ENCODE data around the gene PDIA6. TPM values are rescaled to one million over a fixed set of nuclear protein-coding genes. Genes with fewer than 3 reads are reported as not detected.

PDIA6 gene
- total RNA-seq, 1 donor from 2014 or later: 346 TPM

DNA sequence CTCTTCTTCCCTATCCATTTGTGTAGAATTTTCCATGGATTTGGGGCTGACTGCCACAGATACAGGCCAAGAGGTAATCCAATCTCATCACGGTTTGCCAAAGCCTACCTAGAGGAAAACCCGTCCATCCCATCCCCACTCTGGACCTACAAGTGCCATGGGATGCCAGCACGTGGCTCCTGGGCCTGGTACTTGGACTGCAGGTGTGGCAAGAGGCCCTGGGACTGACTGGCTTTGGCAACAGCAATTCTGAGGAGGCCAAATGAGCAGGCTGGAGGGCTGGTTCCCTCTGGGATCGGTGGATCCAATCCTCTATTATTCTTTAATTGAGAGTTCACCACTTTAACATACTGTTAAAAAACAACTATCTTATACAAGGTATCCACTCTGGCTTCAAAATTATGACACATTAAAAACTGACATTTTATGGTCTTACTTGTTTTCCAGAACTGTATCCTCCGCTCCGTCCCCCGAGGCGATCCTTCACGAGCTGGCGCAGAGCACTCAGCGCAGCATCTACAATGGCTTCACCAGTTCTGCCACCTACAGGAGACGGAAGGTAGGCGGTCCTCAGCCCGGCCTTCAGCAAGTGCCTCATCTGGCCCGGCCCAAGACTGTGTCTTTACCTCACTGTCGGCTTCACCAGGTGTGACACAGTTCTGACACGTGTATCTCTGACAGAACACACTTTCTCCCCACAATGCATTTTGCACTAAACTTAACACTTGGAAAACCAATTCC is 19.8 kb downstream of the PDIA6 start:
- peaks cover 82% of the 10 kb centered on the region for H4K20me1 ChIP-seq (ENCODE audit: insufficient read depth, low read length)
- Mint-ChIP-seq H3K4me1 (ENCODE audit: low read depth, unreplicated experiment) (peaks cover 2% of the 10 kb centered on the region), H3K36me3 (ENCODE audit: low read depth, unreplicated experiment) (peaks cover 23% of the 10 kb centered on the region), H3K9me3 (ENCODE audit: unreplicated experiment) (no peaks in the 10 kb centered on the region), H3K27ac (ENCODE audit: unreplicated experiment) (no peak overlapping the region), H3K27me3 (ENCODE audit: low read depth, unreplicated experiment) (no peaks in the 10 kb centered on the region), H3K4me3 (ENCODE audit: unreplicated experiment) (no peak overlapping the region)
- no peak overlapping the region for H3K4me2 ChIP-seq (ENCODE audit: low read length)
- peaks cover 79% of the 10 kb centered on the region for H3K36me3 ChIP-seq (ENCODE audit: insufficient read depth, low read length)
- FAIRE-seq: no peak
- no peak overlapping the region for H3K27ac ChIP-seq (ENCODE audit: low read depth, low read length)
- TF ChIP-seq, protein P1, sequence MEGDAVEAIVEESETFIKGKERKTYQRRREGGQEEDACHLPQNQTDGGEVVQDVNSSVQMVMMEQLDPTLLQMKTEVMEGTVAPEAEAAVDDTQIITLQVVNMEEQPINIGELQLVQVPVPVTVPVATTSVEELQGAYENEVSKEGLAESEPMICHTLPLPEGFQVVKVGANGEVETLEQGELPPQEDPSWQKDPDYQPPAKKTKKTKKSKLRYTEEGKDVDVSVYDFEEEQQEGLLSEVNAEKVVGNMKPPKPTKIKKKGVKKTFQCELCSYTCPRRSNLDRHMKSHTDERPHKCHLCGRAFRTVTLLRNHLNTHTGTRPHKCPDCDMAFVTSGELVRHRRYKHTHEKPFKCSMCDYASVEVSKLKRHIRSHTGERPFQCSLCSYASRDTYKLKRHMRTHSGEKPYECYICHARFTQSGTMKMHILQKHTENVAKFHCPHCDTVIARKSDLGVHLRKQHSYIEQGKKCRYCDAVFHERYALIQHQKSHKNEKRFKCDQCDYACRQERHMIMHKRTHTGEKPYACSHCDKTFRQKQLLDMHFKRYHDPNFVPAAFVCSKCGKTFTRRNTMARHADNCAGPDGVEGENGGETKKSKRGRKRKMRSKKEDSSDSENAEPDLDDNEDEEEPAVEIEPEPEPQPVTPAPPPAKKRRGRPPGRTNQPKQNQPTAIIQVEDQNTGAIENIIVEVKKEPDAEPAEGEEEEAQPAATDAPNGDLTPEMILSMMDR (IDR thresholded peaks at IDR 0.05; ENCODE audit: insufficient read depth, low read depth, low read length): no peak
- no peak for TF ChIP-seq EZH2 (IDR thresholded peaks at IDR 0.05; ENCODE audit: insufficient read depth, low read length)
- peaks cover 50% of the 10 kb centered on the region for H3K79me2 ChIP-seq (ENCODE audit: insufficient read depth, low read length)
- no peak overlapping the region for H2AFZ ChIP-seq (ENCODE audit: low read depth, low read length)
- no peaks in the 10 kb centered on the region for H3K4me1 ChIP-seq (ENCODE audit: insufficient read depth, low read length)
- DNase-seq (ENCODE audit: low read depth): no peak
- H3K4me3 ChIP-seq (ENCODE audit: insufficient read depth, low read depth, low read length): no peak overlapping the region
- no peaks in the 10 kb centered on the region for H3K9me3 ChIP-seq (ENCODE audit: insufficient read depth, low read depth, low read length)
- H3K27me3 ChIP-seq (ENCODE audit: insufficient read depth, low read length): no peaks in the 10 kb centered on the region
- H3K9ac ChIP-seq (ENCODE audit: low read length): no peak overlapping the region

DNA sequence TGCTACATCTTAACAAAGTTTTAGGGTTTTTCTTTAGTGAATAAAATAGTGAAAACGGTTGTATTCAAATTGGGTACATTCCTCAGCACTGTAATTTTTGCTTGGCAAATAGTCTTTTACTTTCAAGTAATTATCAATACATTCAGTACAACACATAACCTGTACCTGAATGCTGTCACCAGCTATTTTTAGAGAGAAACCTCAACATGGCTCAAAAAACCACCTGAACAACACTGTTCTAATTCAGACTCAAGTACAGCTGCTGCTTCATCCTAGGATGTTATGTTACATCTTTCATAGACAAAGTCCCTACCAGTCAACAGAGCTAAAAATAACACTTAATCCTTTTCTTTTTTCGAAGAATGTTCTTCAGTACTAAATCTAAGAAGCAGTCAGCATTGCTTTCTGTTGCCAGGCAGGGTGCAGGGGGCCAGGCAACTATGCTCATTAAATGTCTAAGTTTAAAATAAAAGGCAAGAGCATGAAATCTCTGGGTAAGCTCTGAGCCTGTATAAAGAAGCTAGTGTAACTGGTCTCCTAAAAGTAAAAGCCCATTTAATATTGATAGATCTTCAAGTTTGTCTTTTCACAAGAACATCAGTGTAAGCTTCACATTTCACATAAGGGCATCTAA is 20.5 kb downstream of the PDIA6 start:
- Histone ChIP-seq H3K9ac (ENCODE audit: low read length) (no peak overlapping the region), H3K4me3 (ENCODE audit: insufficient read depth, low read depth, low read length) (no peak overlapping the region), H2AFZ (ENCODE audit: low read depth, low read length) (no peak overlapping the region), H3K27ac (ENCODE audit: low read depth, low read length) (no peak overlapping the region), H3K4me2 (ENCODE audit: low read length) (no peak overlapping the region), H3K36me3 (ENCODE audit: insufficient read depth, low read length) (peaks cover 82% of the 10 kb centered on the region), H3K79me2 (ENCODE audit: insufficient read depth, low read length) (peaks cover 42% of the 10 kb centered on the region), H3K4me1 (ENCODE audit: insufficient read depth, low read length) (no peaks in the 10 kb centered on the region), H4K20me1 (ENCODE audit: insufficient read depth, low read length) (peaks cover 82% of the 10 kb centered on the region), H3K9me3 (ENCODE audit: insufficient read depth, low read depth, low read length) (no peaks in the 10 kb centered on the region), H3K27me3 (ENCODE audit: insufficient read depth, low read length) (no peaks in the 10 kb centered on the region)
- Mint-ChIP-seq H3K27me3 (ENCODE audit: low read depth, unreplicated experiment) (no peaks in the 10 kb centered on the region), H3K36me3 (ENCODE audit: low read depth, unreplicated experiment) (peaks cover 25% of the 10 kb centered on the region), H3K27ac (ENCODE audit: unreplicated experiment) (no peak overlapping the region), H3K4me3 (ENCODE audit: unreplicated experiment) (no peak overlapping the region), H3K9me3 (ENCODE audit: unreplicated experiment) (no peaks in the 10 kb centered on the region), H3K4me1 (ENCODE audit: low read depth, unreplicated experiment) (peaks cover 2% of the 10 kb centered on the region)
- DNase-seq (ENCODE audit: low read depth) (no peak), FAIRE-seq (no peak)
- TF ChIP-seq EZH2 (IDR thresholded peaks at IDR 0.05; ENCODE audit: insufficient read depth, low read length): no peak
- TF ChIP-seq, protein P1 (IDR thresholded peaks at IDR 0.05; ENCODE audit: insufficient read depth, low read depth, low read length): no peak

Measured in astrocyte (in vitro differentiated cells and primary cell).